GM21360 (cell line): ENCODE measurements around the gene LYPD3.
"Not testable (repeated sequence)": the region's sequence is repeated elsewhere in the genome, so short reads cannot be mapped to it uniquely, and the experiment has no call there.

Experiments used
- ATAC-seq: cut with Tn5 transposase; IDR thresholded peaks from one replicate; pipeline ENCODE4 v1.9.1; 2021; ENCODE audit warnings: mild to moderate bottlenecking, moderate library complexity; ENCODE audit not compliant: unreplicated experiment

LYPD3 gene

DNA sequence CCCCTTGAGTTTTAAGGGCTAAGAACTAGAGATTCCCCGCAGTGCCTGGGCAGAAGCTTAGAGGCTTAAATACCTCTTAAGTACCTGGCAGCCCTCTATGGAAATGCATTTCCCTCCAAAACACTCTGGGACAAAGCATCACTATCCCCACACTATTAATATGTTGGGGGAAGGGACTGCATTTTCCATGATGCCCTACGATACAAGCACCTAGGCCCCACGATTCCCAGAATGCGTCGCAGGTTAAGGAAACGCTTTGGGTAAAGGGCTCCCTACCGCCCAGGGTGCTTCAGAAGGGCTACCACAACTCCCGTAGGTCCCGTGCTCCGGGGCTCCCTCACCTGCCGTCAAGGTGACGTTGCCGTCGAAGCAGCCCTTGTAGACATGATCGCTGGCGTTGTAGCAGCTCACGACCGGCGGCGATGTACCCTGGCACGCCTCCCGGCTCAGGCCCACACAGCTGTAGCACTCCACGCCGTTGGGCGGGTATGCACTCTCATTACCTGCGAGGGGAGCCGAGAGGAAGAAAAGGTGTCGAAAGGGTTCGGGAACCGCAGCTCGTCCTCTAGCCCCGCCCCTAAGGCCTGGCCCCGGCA lies 2.5 kb downstream of the LYPD3 start:
- no peak for ATAC-seq

DNA sequence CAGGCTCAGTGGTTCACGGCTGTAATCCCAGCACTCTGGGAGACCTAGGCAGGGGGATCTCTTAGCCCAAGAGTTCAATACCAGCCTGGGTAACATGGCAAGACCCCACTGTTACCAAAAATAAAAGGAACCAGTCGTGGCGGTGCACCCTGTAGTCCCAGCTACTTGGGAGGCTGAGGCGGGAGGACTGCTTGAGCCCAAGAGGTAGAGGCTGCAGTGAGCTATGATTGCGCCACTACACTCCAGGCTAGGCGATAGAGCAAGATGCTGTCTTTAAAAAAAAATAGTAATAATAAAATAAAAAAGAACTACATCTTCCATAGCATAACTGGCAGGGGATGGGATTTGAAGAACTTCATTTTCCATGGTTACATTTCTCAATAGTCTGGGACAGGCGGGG lies 3.0 kb downstream of the LYPD3 start:
- ATAC-seq, result no peak

DNA sequence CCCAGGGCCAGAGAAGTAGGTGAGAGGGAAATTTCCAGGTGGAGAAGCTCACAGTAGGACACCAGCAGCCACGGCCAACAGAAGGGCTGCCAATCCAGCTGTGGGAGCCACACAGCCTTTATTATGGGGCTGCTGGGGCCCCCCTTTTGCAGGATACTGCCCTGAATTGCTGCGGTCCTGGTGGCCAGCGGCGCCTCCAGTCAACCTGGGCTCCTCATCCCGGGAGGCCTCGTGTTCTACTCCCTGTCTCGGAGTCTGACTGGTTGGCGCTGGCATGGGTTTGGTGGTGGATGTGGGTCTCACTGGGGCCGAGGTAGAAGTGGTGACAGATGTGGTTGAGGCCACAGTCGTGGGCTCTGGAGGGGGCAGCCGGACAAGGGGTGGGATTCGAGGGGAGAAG lies 4.1 kb downstream of the LYPD3 start:
- ATAC-seq, result no peak

DNA sequence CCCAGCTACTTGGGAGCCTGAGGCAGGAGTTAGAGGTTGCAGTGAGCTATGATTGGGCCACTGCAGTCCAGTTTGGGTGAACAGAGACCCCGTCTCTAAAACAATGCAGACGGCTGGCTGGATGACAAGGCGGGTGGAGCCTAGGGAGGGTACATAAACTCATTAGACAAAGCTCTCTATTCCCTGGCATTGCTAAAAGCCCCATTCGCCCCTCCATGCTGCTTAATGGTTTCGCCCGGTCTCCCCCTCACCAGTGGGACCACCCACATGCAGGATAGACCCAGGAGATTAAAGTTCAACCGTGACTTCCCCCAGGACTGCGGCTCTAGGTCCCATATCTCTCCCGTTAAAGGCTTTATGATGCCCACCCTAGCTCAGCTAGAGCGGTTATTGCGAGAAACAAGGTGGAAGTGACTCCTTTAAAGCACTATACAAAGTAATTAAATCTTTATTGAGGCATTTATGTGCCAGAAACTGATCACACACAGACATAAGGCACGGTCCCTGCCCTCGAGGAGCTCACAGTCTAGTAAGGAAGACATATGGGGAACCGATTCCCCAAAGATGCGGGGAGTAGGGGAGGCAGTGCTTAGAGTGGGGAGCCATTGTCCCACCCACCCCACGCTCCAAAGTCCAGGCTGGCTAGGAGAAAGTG lies 4.9 kb downstream of the LYPD3 start:
- ATAC-seq, result no peak

DNA sequence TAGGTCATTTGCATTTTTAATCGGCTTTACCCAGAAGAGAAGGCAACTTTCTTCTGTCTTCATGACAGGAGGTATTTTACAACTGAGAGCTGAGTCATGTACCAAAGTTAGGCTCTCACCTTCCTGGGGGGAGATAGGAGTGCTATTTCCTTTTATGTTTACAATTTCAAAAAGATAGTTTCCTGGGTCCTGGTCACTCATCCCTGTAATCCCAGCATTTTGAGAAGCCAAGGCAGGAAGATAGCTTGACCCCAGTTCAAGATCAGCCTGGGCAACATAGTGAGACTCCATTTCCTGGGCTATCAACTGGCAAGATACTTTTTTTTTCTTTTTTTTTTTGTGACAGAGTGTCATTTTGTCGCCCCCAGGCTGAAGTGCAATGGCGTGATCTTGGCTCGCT lies 7.6 kb downstream of the LYPD3 start:
- ATAC-seq, result no peak

DNA sequence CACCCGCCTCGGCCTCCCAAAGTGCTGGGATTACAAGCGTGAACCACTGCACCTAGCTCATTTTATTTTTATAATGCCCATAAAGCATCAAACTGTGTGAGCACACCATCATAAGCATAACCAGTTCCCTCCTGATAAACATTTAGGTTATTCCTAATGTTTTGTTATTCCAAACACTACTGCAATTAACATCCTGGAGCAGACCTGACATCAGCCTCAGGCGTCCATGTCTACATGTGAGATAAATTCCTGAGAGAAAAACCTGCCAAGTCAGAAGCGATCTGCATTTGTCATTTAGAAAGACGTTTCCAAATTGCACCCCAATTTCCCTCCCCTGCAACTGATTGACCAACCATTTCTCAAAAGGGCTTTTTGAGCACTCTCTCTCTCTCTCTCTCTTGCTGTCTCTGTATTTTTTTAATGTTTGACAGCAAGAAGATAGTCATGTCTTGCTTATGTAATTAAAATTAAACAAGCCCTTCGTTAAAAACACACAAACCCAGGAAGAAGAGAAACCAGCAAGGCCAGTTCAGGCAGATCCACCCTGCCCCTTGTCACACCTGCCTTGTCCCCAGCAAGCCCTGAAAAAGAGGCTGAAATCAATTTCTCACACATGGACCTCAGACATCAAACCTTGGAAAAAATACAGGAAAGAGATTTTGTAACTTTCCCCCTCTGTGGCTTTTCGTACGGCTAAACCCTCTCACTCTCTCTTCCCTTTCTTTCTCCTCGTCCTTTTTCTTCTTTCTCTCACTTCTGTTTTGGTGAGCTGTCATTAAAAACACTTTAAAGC lies 9.9 kb downstream of the LYPD3 start:
- ATAC-seq, result no peak

DNA sequence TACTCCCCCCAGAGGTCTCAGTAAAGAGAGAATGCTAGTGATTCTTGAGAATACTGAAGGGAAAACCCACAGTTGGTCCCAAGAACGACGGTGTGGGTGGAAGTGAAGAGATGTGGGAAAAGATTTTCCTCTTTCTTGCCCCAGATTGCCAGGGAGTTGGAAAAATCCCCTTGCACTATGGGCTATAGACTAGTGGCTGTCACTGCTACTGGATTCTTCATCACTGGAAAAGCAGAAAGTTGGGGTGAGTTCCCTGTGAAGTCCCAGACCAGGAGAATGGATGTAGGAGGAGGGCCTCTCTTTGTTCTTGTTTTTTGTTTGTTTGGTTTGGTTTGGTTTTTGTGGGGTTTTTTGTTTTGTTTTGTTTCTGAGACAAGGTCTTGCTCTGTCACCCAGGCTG lies 11.4 kb downstream of the LYPD3 start:
- no peak for ATAC-seq

DNA sequence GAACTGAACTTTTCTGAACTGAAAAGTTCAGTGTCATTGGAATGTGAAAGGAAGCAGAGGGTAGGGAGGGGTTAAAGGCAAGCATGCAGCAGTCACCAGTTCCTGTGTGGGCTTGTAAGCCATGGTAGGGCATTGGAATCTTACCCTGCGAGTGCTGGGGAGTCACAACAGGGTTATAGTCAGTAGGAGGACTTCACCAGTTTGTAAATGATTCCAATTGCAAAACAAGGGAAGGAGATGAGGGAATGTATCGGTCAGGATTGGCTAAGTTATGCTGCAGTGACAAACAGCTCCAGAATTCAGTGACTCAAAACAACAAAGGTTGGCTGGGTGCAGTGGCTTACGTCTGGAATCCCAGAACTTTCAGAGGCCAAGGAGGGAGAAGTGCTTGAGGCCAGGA lies 12.8 kb downstream of the LYPD3 start:
- no peak for ATAC-seq

DNA sequence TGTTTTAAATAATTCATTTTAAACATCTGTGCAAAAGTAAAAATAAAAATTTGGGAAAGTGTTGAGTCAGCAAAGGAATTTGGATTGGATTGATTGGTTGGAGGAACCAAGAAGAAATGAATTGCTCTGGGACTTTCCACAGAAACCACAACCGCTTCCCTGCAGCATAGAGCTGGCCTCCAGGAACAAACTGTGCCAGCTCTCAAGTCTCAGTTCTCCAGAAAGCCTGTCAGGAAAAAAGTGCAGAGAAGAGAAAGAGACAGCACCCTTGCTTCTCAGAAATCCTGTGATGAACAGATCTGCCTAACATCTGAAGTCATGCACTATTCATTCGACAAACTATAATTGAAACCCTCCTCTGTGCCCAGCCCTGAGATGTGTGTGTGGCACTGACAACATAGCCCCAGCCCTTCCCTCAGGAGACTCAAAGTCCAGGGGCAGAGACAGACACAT lies 14.8 kb downstream of the LYPD3 start:
- ATAC-seq, result no peak

DNA sequence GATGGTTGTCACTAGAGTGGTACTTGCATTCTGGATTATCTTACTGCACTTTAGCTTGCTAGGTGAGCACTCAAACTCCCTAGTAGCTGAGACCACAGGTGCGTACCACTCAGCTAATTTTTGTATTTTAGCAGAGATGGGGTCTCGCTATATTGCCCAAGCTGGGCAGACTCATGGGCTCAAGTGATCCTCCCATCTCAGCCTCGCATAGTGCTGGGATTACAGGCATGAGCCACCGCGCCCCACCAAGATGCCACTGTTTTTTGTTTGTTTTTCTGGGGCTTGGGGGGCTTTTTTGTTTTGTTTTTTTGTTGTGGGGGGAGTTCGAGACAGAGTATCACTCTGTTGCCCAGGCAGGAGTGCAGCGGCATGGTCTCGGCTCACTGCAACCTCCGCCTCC lies 17.8 kb downstream of the LYPD3 start:
- ATAC-seq, result no peak

DNA sequence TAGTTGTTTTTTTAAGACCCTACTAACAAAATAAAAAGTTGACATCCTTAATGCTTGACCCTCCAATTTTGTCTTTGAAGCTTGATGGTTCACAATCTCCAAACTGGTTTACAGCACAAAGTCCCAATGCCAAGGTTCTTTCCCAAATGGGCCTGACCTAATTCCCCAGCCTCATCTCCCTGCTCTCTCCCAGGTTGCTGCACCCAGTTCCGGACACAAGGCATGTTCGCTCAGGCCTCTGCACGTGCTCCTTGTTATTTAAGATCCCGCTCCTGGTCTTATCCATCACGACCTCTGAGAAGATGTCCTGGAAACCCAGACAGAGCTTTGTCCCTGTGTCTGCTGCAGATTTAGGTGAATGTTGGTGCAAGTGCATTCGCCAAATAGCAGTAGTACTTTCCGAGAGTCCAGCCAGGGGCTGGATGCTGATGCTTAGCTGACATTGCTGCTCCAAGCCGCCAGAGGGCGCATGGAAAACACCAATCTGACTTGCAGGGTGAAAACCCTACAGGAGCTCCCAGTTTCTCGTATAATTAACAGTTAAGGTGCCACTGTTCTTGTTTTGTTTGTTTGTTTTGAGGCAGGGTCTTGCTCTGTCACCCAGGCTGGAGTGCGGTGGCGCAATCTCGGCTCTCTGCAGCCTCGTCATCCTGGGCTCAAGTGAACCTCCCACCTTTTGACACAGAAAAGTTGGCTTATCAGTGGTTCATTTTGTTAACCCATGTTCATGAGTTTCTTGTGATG lies 18.5 kb downstream of the LYPD3 start:
- no peak for ATAC-seq

DNA sequence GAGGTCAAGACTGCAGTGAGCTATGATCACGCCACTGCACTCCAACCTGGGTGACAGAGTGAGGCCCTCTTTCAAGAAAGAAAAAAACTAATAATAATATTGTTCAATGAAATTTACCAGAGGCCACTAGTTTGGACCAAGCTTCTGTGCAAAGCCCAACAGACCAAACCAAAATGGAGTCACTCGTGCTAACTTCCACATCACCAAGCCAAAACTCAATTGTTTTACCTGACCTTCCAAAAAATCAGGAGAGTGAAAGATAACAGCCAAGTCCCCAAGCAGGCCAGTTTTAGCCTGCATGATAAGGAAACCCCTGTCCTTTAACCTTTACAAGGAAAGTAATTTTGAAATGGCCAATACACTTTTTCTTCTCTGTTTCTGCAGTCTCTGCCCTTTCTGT lies 20.0 kb downstream of the LYPD3 start:
- no peak for ATAC-seq

DNA sequence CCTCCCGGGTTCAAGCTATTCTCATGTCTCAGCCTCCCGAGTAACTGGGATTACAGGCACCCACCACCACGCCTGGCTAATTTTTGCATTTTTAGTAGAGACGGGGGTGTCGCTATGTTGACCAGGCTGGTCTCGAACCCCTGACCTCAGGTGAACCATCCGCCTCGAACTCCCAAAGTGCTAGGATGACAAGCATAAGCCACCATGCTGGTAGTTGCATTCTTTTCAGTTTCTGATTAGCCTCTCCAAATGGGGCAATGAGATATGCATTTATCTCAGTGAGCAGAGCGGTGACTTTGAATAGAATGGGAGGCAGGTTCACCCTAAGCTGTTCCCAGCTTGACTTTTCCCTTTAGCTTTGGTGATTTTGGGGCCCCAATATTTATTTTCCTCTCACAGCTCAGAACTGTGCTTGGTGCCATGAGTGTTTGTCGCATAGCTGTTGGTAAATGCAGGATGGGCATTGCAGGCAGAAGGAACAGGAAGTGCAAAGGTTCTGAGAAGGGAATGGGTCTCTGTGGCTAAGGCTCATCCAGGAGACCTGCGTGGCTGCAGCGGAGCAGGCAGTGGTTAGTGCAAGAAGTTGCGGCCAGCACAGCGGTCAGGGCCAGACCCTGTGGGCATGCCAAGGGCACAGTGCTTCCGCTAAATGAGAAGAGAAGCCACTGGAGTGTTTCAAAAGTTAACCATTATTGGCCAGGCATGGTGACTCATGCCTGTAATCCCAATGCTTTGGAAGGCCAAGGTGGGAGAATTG lies 20.7 kb downstream of the LYPD3 start:
- ATAC-seq, result no peak

DNA sequence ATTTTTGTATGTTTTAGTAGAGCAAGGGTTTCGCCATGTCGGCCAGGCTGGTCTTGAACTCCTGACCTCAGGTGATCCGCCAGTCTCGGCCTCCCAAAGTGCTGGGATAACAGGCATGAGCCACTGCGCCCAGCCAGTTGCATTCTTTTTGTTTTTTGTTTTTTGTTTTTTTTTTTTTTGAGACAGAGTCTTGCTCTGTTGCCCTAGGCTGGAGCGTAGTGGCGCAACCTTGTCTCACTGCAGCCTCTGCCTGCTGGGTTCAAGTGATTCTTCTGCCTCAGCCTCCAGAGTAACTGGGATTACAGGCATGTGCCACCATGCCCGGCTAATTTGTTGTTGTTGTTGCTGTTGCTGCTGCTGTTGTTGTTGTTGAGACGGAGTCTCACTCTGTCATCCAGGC lies 21.3 kb downstream of the LYPD3 start:
- not testable (repeated sequence) for ATAC-seq

DNA sequence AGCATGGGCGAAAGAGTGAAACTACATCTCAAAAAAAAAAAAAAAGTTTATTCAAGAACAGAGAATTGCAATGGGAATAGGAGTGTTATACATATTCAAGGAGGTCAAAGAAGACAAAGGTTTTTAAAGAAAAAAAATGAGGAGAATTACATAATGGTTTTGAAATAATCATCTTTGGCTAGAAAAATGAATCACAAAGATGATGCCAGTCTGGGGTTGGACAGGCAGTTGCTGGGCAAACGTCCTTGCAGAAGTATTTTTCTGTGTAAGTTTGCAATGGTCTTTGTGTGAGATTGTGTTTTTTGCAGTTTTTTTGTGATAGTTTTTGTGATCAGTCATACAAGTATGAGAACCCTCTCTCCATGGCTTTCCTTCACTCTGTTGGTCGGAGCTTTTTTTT lies 23.7 kb downstream of the LYPD3 start:
- no peak for ATAC-seq

DNA sequence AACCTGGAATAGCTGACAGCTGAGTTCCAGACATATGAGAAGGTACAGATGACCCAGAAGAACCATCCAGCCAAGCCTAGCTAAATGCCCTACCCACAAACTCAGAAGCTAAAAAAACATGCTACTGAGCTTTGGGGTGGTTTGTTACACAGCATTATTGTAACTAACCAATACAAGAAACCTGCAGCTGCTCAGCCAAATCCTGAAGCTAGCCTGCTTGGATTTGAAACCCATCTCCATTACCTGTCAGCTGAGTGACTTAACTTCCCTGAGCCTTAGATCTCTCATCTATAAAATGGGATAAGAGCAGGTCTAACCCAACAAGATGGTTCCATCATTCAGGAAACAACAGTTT lies 25.7 kb downstream of the LYPD3 start:
- no peak for ATAC-seq

DNA sequence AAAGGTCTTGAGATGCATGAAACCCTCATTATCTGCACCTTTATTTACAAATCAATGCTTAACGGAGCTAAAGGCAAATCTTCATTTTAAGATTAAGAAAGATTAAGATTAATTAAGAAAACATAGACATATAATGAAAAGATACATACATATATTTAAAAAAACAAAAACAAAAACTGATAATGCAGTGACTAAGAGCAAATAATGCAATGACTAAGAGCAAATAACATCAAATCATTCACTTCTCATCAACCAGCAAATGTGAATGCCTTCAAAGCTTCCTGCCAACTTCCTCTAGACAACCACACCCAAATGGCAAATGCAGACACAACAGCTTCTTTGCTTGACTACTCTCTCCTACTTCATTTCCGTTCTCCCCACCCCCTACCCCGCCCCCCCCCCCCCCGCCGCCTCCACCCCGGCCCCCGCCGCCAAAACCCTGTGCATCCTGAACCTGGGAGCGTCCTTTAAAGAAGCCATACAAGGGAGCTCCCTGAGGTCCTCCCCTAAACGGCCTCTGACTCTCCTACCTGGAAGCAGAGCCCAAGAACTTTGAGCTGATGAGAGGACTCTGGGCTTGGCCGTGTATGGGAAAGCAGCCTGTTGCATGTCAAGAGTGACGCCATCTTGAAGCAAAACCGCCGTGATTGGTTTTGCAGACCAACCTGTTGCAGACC lies 26.2 kb downstream of the LYPD3 start:
- ATAC-seq, result no peak

DNA sequence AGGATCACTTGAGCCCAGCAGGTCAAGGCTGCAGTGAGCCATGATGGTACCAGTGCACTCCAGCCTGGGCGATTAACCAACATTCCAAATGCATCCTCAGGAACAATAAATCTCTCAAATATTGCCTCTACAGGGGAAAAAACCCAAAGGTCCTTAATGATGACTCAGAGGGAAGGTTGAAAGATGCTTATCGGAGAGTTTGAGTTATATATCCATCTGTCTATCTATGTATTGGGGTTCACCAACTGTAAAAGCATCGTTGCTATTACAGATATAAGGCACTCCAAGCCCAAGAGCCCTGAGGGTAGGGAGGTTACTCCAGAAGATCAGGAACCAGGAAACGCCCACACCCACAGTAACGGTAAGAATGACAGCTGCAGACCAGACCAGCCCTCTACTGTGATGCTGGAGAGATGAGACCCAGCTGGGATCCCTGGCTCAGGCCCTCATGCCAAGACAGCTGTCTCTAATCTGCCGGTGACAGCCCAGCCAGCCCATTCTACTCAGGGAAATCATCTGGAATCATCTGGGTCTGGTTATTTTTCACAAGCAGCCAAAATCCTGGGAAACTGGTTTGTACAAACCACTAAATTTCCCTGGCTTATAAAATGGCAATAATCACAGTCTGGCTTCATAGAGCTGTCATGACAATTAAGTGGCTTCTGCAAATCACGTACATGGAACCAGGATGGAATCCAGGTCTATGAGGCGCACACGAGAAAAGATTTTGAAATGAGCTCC lies 26.9 kb downstream of the LYPD3 start:
- ATAC-seq, result no peak

DNA sequence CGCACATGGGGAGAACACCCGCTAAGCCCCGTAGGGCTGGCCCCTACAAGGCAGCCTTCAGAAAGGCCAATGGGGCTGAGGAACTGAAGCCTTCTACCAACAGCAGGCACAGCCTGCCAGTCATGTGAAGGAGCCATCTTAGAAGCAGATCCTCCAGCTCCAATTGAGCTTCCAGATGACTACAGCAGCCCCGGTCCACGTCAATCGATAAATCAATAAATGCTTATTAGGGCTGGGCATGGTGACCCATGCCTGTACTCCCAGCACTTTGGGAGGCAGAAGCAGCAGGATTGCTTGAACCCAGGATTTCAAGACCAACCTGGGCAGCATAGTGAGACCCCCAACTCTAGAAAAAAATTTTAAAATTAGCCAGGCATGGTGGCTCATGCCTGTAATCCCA lies 27.7 kb downstream of the LYPD3 start:
- no peak for ATAC-seq

DNA sequence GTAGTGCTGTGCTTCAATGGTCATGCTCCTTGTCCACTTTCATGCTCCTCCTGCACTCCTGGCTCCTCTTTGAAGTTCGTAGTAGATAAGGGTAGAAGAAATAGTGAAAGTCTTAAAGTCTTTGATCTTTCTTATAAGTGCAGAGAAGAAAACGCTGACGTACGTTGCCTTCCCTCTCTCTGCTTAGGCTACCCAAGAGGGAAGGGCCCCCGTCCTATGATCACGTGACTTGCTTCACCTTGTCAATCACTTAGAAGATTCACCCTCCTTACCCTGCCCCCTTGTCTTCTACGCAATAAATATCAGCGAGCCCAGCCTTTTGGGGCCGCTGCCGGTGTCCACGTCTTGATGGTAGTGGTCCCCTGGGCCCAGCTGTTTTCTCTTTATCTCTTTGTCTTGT lies 28.1 kb downstream of the LYPD3 start:
- not testable (repeated sequence) for ATAC-seq
